Uterus (tissue), 2 donors: ENCODE measurements around the gene ZFPM1.

ENCODE experiments used
- CTCF ChIP-seq, 4 experiments: fragments of 200-600 bp in 2 of 4; fragments of 450-650 bp in 2 of 4; sonication (generic) in 2 of 4; IDR thresholded peaks; one replicate each; pipeline ENCODE4 v1.5.1; 2016 to 2019; ENCODE audit warnings: antibody characterized with exemption in 4 of 4, mild to moderate bottlenecking in 2 of 4, moderate library complexity in 1 of 4
- POLR2A ChIP-seq, 2 donors: fragments of 450-650 bp; IDR thresholded peaks; one replicate each; pipeline ENCODE4 v1.6.1; 2016; ENCODE audit warnings: antibody characterized with exemption in 2 of 2, mild to moderate bottlenecking in 1 of 2, moderate library complexity in 1 of 2

GRCh38 chr16:88471575-88471974 lies 18.5 kb downstream of the ZFPM1 start:
- TF ChIP-seq CTCF (IDR thresholded peaks at IDR 0.05) (no peak), POLR2A (IDR thresholded peaks at IDR 0.05) (no peak)
